Activated naive CD8-positive, alpha-beta T cell treated with anti-CD3 and anti-CD28 coated beads, Interleukin-2, amount 50 U/mL, for 24 hours (primary cell): ENCODE data around the gene PLA2G4A.

Experiments
- ATAC-seq: fragments of 150-1000 bp; cut with Tn5 transposase; one replicate; pipeline ENCODE4 v1.10.0; 2021
- DNase-seq: peaks from one replicate; pipeline ENCODE4 v3.0.0; 2021
- H3K27ac Mint-ChIP-seq: one replicate; pipeline ENCODE4 v1.8.0; 2021; ENCODE audit warnings: mild to moderate bottlenecking, mixed read lengths
- H3K27me3 Mint-ChIP-seq: one replicate; pipeline ENCODE4 v1.8.0; 2021; ENCODE audit warnings: mixed read lengths
- H3K36me3 Mint-ChIP-seq: one replicate; pipeline ENCODE4 v1.8.0; 2021; ENCODE audit warnings: low read depth, mixed read lengths
- H3K4me1 Mint-ChIP-seq: one replicate; pipeline ENCODE4 v1.8.0; 2021; ENCODE audit warnings: mixed read lengths
- H3K4me3 Mint-ChIP-seq: one replicate; pipeline ENCODE4 v1.8.0; 2021; ENCODE audit warnings: mild to moderate bottlenecking, moderate library complexity, mixed read lengths
- H3K9me3 Mint-ChIP-seq: one replicate; pipeline ENCODE4 v1.8.0; 2021; ENCODE audit warnings: mixed read lengths

PLA2G4A gene

GRCh38 chr1:186875896-186876835 lies 47.4 kb downstream of the PLA2G4A start:
- Mint-ChIP-seq H3K36me3 (no peaks in the 10 kb centered on the region), H3K9me3 (no peaks in the 10 kb centered on the region), H3K4me1 (no peaks in the 10 kb centered on the region), H3K4me3 (no peak overlapping the region), H3K27me3 (no peaks in the 10 kb centered on the region), H3K27ac (no peak overlapping the region)
- no peak for ATAC-seq
- no peak for DNase-seq

GRCh38 chr1:186878356-186878755 lies 49.6 kb downstream of the PLA2G4A start:
- ATAC-seq (no peak), DNase-seq (no peak)
- Mint-ChIP-seq H3K27ac (no peak overlapping the region), H3K4me1 (no peaks in the 10 kb centered on the region), H3K27me3 (no peaks in the 10 kb centered on the region), H3K36me3 (no peaks in the 10 kb centered on the region), H3K4me3 (no peak overlapping the region), H3K9me3 (peaks cover under 1% of the 10 kb centered on the region)

- H3K27me3 Mint-ChIP-seq = no peaks in the 10 kb centered on the region
- H3K4me1 Mint-ChIP-seq = no peaks in the 10 kb centered on the region
- no peak overlapping the region for H3K27ac Mint-ChIP-seq
- DNase-seq (no peak), ATAC-seq (no peak)
- H3K4me3 Mint-ChIP-seq = no peak overlapping the region
- no peaks in the 10 kb centered on the region for H3K36me3 Mint-ChIP-seq
- peaks cover 14% of the 10 kb centered on the region for H3K9me3 Mint-ChIP-seq
Observed at GRCh38 chr1:186880982-186881381, 52.2 kb downstream of the PLA2G4A start.

- Mint-ChIP-seq H3K27ac (no peak overlapping the region), H3K4me1 (no peaks in the 10 kb centered on the region), H3K4me3 (no peak overlapping the region), H3K27me3 (no peaks in the 10 kb centered on the region), H3K9me3 (peaks cover 20% of the 10 kb centered on the region), H3K36me3 (no peaks in the 10 kb centered on the region)
- DNase-seq = no peak
- ATAC-seq = no peak
Observed at GRCh38 chr1:186882372-186883134, 53.8 kb downstream of the PLA2G4A start.

GRCh38 chr1:186884251-186884650 lies 55.5 kb downstream of the PLA2G4A start:
- DNase-seq (no peak), ATAC-seq (no peak)
- H3K27me3 Mint-ChIP-seq = no peaks in the 10 kb centered on the region
- no peaks in the 10 kb centered on the region for H3K4me1 Mint-ChIP-seq
- peaks cover 20% of the 10 kb centered on the region for H3K9me3 Mint-ChIP-seq
- no peaks in the 10 kb centered on the region for H3K36me3 Mint-ChIP-seq
- no peak overlapping the region for H3K4me3 Mint-ChIP-seq
- no peak overlapping the region for H3K27ac Mint-ChIP-seq

GRCh38 chr1:186887203-186887602 lies 58.5 kb downstream of the PLA2G4A start:
- peaks cover 20% of the 10 kb centered on the region for H3K9me3 Mint-ChIP-seq

GRCh38 chr1:186888367-186888766 lies 59.6 kb downstream of the PLA2G4A start:
- no peaks in the 10 kb centered on the region for H3K4me1 Mint-ChIP-seq
- DNase-seq = no peak
- H3K36me3 Mint-ChIP-seq = no peaks in the 10 kb centered on the region
- H3K4me3 Mint-ChIP-seq = no peak overlapping the region
- peaks cover 20% of the 10 kb centered on the region for H3K9me3 Mint-ChIP-seq
- no peak overlapping the region for H3K27ac Mint-ChIP-seq
- ATAC-seq = no peak
- no peaks in the 10 kb centered on the region for H3K27me3 Mint-ChIP-seq

More at GRCh38 chr1:186887203-186887602, 58.5 kb downstream of the PLA2G4A start:
- DNase-seq (no peak), ATAC-seq (no peak)
- Mint-ChIP-seq H3K36me3 (no peaks in the 10 kb centered on the region), H3K27ac (no peak overlapping the region), H3K4me3 (no peak overlapping the region), H3K27me3 (no peaks in the 10 kb centered on the region), H3K4me1 (no peaks in the 10 kb centered on the region)

- Mint-ChIP-seq H3K9me3 (no peaks in the 10 kb centered on the region), H3K36me3 (no peaks in the 10 kb centered on the region), H3K4me3 (no peak overlapping the region), H3K27me3 (no peaks in the 10 kb centered on the region), H3K4me1 (no peaks in the 10 kb centered on the region), H3K27ac (no peak overlapping the region)
- no peak for ATAC-seq
- no peak for DNase-seq
Observed at GRCh38 chr1:186892936-186893335, 64.2 kb downstream of the PLA2G4A start.

- Mint-ChIP-seq H3K27ac (no peak overlapping the region), H3K4me1 (peaks cover under 1% of the 10 kb centered on the region), H3K9me3 (no peaks in the 10 kb centered on the region), H3K27me3 (no peaks in the 10 kb centered on the region), H3K36me3 (no peaks in the 10 kb centered on the region), H3K4me3 (no peak overlapping the region)
- ATAC-seq = no peak
- DNase-seq = no peak
Observed at GRCh38 chr1:186894415-186894814, 65.7 kb downstream of the PLA2G4A start.

GRCh38 chr1:186896211-186896610 lies 67.5 kb downstream of the PLA2G4A start:
- H3K4me1 Mint-ChIP-seq = peaks cover 3% of the 10 kb centered on the region
- ATAC-seq (no peak), DNase-seq (no peak)
- H3K36me3 Mint-ChIP-seq = no peaks in the 10 kb centered on the region
- H3K27ac Mint-ChIP-seq = no peak overlapping the region
- no peak overlapping the region for H3K4me3 Mint-ChIP-seq
- H3K27me3 Mint-ChIP-seq = no peaks in the 10 kb centered on the region
- H3K9me3 Mint-ChIP-seq = no peaks in the 10 kb centered on the region

GRCh38 chr1:186897008-186897407 lies 68.3 kb downstream of the PLA2G4A start:
- no peak overlapping the region for H3K27ac Mint-ChIP-seq
- peaks cover 3% of the 10 kb centered on the region for H3K4me1 Mint-ChIP-seq
- no peak for DNase-seq
- no peaks in the 10 kb centered on the region for H3K36me3 Mint-ChIP-seq
- H3K27me3 Mint-ChIP-seq = no peaks in the 10 kb centered on the region
- no peak for ATAC-seq
- H3K9me3 Mint-ChIP-seq = no peaks in the 10 kb centered on the region
- no peak overlapping the region for H3K4me3 Mint-ChIP-seq

GRCh38 chr1:186899577-186899976 lies 70.8 kb downstream of the PLA2G4A start:
- peak overlapping the region; percentile 1 for H3K27ac Mint-ChIP-seq
- no peaks in the 10 kb centered on the region for H3K9me3 Mint-ChIP-seq
- no peaks in the 10 kb centered on the region for H3K27me3 Mint-ChIP-seq
- no peak overlapping the region for H3K4me3 Mint-ChIP-seq
- ATAC-seq (peak; percentile 36), DNase-seq (no peak)
- H3K36me3 Mint-ChIP-seq = no peaks in the 10 kb centered on the region
- H3K4me1 Mint-ChIP-seq = peaks cover 3% of the 10 kb centered on the region

GRCh38 chr1:186899977-186900376 lies 71.2 kb downstream of the PLA2G4A start:
- H3K36me3 Mint-ChIP-seq = no peaks in the 10 kb centered on the region
- peaks cover 3% of the 10 kb centered on the region for H3K4me1 Mint-ChIP-seq
- H3K27ac Mint-ChIP-seq = no peak overlapping the region
- no peaks in the 10 kb centered on the region for H3K9me3 Mint-ChIP-seq
- DNase-seq (no peak), ATAC-seq (no peak)
- H3K4me3 Mint-ChIP-seq = no peak overlapping the region
- H3K27me3 Mint-ChIP-seq = no peaks in the 10 kb centered on the region

- H3K4me1 Mint-ChIP-seq = peaks cover 3% of the 10 kb centered on the region
- H3K9me3 Mint-ChIP-seq = no peaks in the 10 kb centered on the region
Observed at GRCh38 chr1:186900539-186901237, 71.9 kb downstream of the PLA2G4A start.

More at GRCh38 chr1:186900539-186901237, 71.9 kb downstream of the PLA2G4A start:
- Mint-ChIP-seq H3K36me3 (no peaks in the 10 kb centered on the region), H3K27me3 (no peaks in the 10 kb centered on the region), H3K4me3 (no peak overlapping the region), H3K27ac (no peak overlapping the region)
- DNase-seq (no peak), ATAC-seq (no peak)
